SK-N-SH (cell line): ENCODE data around the gene ALDH1L1. TPM values are rescaled to one million over a fixed set of nuclear protein-coding genes. Genes with fewer than 3 reads are reported as not detected.

Experiments used
- CTCF ChIA-PET: fragments of 300-600, 350-600 bp; formaldehyde crosslinking; extraction: SDS; loops from one replicate; lab custom pipeline; 2021; lab: Yijun Ruan, JAX
- POLR2A ChIA-PET: fragments of 350-600 bp; sonication (Branson Sonifier 250); formaldehyde crosslinking; extraction: SDS; loops from one replicate; lab custom pipeline; 2020; ENCODE audit warnings: antibody characterized with exemption, inconsistent platforms; lab: Yijun Ruan, JAX
- DNase-seq: peaks from one replicate; pipeline ENCODE4 v3.0.0; 2012
- H2AFZ ChIP-seq: fragments of 200-600 bp; sonication (generic); 2 replicates; pipeline ENCODE4 v1.8.1; 2016; ENCODE audit warnings: antibody characterized with exemption, mild to moderate bottlenecking, low read depth
- H3F3A ChIP-seq: fragments of 200-600 bp; sonication (generic); replicated peaks from 2 replicates; pipeline ENCODE3; 2016; ENCODE audit warnings: antibody characterized with exemption, mild to moderate bottlenecking; ENCODE audit not compliant: insufficient read depth
- H3K27ac ChIP-seq, 2 experiments: fragments of 200-500 bp in 1 of 2; fragments of 200-600 bp in 1 of 2; sonication (Bioruptor generic) in 1 of 2; sonication (generic), shearing (Covaris generic) in 1 of 2; 2 replicates each; pipeline versions ENCODE4 v1.5.1 to v1.6.1; 2014 to 2016; ENCODE audit warnings: low read depth in 2 of 2, inconsistent platforms in 1 of 2, low read length in 1 of 2, mild to moderate bottlenecking in 1 of 2, mixed read lengths in 1 of 2
- H3K27me3 ChIP-seq: fragments of 200-600 bp; sonication (generic), shearing (Covaris generic); 2 replicates; pipeline ENCODE4 v1.6.1; 2016; ENCODE audit warnings: mixed run types; ENCODE audit not compliant: insufficient read depth
- H3K36me3 ChIP-seq, 2 experiments: fragments of 200-500 bp in 1 of 2; fragments of 200-600 bp in 1 of 2; sonication (Bioruptor generic) in 1 of 2; sonication (generic) in 1 of 2; replicated peaks in 1 of 2; 2 replicates each; pipeline versions ENCODE3 to v1.5.1; 2014 to 2016; ENCODE audit warnings: low read length in 1 of 2, mild to moderate bottlenecking in 1 of 2; ENCODE audit not compliant: insufficient read depth in 2 of 2, control insufficient read depth in 1 of 2
- H3K4me1 ChIP-seq, 2 experiments: fragments of 200-500 bp in 1 of 2; fragments of 200-600 bp in 1 of 2; sonication (Bioruptor generic) in 1 of 2; sonication (generic), shearing (Covaris generic) in 1 of 2; 2 replicates each; pipeline versions ENCODE4 v1.5.1 to v1.6.1; 2014 to 2016; ENCODE audit warnings: low read depth in 1 of 2, low read length in 1 of 2, mixed run types in 1 of 2; ENCODE audit not compliant: insufficient read depth in 2 of 2, control insufficient read depth in 1 of 2
- H3K4me2 ChIP-seq: fragments of 200-600 bp; sonication (generic), shearing (Covaris generic); 2 replicates; pipeline ENCODE4 v1.6.1; 2017; ENCODE audit warnings: mixed run types
- H3K4me3 ChIP-seq, 2 experiments: fragments of 200-500 bp in 1 of 2; fragments of 200-600 bp in 1 of 2; sonication (Bioruptor generic) in 1 of 2; sonication (generic), shearing (Covaris generic) in 1 of 2; 2 replicates each; pipeline versions ENCODE4 v1.5.1 to v1.8.1; 2014 to 2016; ENCODE audit warnings: low read depth in 2 of 2, inconsistent platforms in 1 of 2, low read length in 1 of 2, mild to moderate bottlenecking in 1 of 2, mixed read lengths in 1 of 2, moderate library complexity in 1 of 2
- H3K79me2 ChIP-seq: fragments of 200-600 bp; sonication (generic); 2 replicates; pipeline ENCODE4 v1.8.1; 2017; ENCODE audit warnings: mild to moderate bottlenecking; ENCODE audit not compliant: insufficient read depth
- H3K9ac ChIP-seq: fragments of 200-600 bp; sonication (generic); 2 replicates; pipeline ENCODE4 v1.6.1; 2017; ENCODE audit warnings: mixed run types
- H3K9me2 ChIP-seq: fragments of 200-600 bp; sonication (generic); 2 replicates; pipeline ENCODE4 v1.6.1; 2017; ENCODE audit warnings: mixed run types
- H3K9me3 ChIP-seq: fragments of 200-600 bp; sonication (generic); 2 replicates; pipeline ENCODE4 v1.6.1; 2017; ENCODE audit warnings: mixed run types, mild to moderate bottlenecking, moderate library complexity
- H4K20me1 ChIP-seq: fragments of 200-600 bp; sonication (generic); 2 replicates; pipeline ENCODE4 v1.6.1; 2017; ENCODE audit warnings: mild to moderate bottlenecking, mixed run types; ENCODE audit not compliant: insufficient read depth
- FOSL2 ChIP-seq: IDR thresholded peaks from 2 replicates; pipeline ENCODE4 v1.4.0; 2012; ENCODE audit warnings: low read depth, mild to moderate bottlenecking, moderate library complexity, borderline replicate concordance
- FOXM1 ChIP-seq: IDR thresholded peaks from 2 replicates; pipeline ENCODE4 v1.4.0; 2012; ENCODE audit warnings: low read depth, mild to moderate bottlenecking
- MEF2A ChIP-seq: IDR thresholded peaks from 2 replicates; pipeline ENCODE4 v1.4.0; 2012; ENCODE audit warnings: low read depth, borderline replicate concordance
- RAD21 ChIP-seq: IDR thresholded peaks from 2 replicates; pipeline ENCODE4 v1.6.1; 2012; ENCODE audit warnings: mild to moderate bottlenecking, low read length
- RCOR1 ChIP-seq: fragments of 150-350 bp; IDR thresholded peaks from 2 replicates; pipeline ENCODE4 v1.6.1; 2017; ENCODE audit warnings: antibody characterized with exemption, low read length
- RXRA ChIP-seq: IDR thresholded peaks from 2 replicates; pipeline ENCODE4 v1.4.0; 2012; ENCODE audit warnings: low read depth, mild to moderate bottlenecking, borderline replicate concordance
- SIN3A ChIP-seq: IDR thresholded peaks from 2 replicates; pipeline ENCODE4 v1.6.1; 2012; ENCODE audit warnings: low read depth, mild to moderate bottlenecking, low read length, moderate library complexity, borderline replicate concordance
- SMC3 ChIP-seq: IDR thresholded peaks from 2 replicates; pipeline ENCODE4 v1.6.1; 2012; ENCODE audit warnings: low read depth, low read length, improper control_type of control experiment
- WGBS: methylation state at CpG from one replicate; pipeline ENCODE4 v1.1.6; 2017; ENCODE audit warnings: low lambda C conversion rate; 5-methylcytosine and 5-hydroxymethylcytosine counted together
- polyA plus RNA-seq, 3 experiments: library from polyadenylated mRNA; depleted of rRNA; stranded (reverse); fragments of >200 nt; gene quantifications; 2 replicates each; pipeline ENCODE4 v1.2.3, GENCODE V29; 2012
- TF ChIP-seq, protein P1 (sequence below): IDR thresholded peaks from 2 replicates; pipeline ENCODE4; 2012
- TF ChIP-seq, protein P2 (sequence below): fragments of 150-350 bp; IDR thresholded peaks from 2 replicates; pipeline ENCODE4 v1.6.1; 2016; ENCODE audit warnings: mild to moderate bottlenecking, low read depth, low read length

The ALDH1L1 gene
- polyA plus RNA-seq, 1 of the 3 experiments (the other 2 are of a cell fraction), result not detected

DNA sequence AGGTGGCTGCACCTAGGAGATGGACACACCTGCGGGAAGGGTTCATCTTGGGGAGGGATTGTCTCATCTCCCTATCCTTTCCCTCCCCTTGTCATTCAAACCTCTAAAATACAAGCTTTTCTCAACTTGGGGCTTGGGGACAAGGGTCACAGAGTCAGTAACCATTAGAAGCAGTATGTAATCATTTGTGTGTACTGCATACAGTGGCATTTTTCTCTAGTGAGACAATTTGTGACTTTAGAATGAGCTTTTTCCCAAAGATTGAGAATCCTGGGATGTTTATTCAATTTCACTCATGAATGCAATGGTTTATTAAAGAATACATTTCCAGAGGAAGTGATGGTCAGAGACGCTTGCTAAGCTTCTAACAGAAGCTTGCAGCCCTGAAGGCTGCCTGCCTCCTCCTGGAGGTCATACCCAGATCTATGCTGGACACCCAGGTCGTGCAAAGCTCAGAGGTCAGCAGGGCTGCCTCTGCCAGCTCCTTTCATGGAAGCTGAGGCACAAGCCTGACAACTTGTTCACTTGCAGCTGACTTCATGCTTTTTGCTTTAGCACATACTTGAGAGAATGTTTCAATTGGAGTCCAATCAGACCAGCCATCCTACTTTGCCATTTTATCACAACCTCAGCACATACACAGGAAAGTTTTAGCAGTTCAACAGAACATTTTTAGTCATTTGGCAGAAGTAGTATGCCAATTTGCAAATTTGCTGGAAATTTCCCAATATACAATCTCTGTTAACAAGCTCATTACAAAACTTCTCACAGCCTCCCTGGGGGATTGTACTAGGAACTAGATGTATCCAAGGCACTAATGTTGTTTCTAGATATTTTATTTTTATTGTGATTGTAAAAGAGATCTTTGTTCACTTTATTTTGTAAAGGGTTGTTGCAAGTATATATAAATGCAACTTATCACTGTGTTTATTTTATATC lies 25.6 kb upstream of the ALDH1L1 start (continued):
- TF ChIP-seq FOXM1 (no peak), MEF2A (no peak), RXRA (no peak)
- TF ChIP-seq, protein P1, sequence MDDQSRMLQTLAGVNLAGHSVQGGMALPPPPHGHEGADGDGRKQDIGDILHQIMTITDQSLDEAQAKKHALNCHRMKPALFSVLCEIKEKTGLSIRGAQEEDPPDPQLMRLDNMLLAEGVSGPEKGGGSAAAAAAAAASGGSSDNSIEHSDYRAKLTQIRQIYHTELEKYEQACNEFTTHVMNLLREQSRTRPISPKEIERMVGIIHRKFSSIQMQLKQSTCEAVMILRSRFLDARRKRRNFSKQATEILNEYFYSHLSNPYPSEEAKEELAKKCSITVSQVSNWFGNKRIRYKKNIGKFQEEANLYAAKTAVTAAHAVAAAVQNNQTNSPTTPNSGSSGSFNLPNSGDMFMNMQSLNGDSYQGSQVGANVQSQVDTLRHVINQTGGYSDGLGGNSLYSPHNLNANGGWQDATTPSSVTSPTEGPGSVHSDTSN, result no peak
- TF ChIP-seq, protein P2, sequence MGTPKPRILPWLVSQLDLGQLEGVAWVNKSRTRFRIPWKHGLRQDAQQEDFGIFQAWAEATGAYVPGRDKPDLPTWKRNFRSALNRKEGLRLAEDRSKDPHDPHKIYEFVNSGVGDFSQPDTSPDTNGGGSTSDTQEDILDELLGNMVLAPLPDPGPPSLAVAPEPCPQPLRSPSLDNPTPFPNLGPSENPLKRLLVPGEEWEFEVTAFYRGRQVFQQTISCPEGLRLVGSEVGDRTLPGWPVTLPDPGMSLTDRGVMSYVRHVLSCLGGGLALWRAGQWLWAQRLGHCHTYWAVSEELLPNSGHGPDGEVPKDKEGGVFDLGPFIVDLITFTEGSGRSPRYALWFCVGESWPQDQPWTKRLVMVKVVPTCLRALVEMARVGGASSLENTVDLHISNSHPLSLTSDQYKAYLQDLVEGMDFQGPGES, result no peak

DNA sequence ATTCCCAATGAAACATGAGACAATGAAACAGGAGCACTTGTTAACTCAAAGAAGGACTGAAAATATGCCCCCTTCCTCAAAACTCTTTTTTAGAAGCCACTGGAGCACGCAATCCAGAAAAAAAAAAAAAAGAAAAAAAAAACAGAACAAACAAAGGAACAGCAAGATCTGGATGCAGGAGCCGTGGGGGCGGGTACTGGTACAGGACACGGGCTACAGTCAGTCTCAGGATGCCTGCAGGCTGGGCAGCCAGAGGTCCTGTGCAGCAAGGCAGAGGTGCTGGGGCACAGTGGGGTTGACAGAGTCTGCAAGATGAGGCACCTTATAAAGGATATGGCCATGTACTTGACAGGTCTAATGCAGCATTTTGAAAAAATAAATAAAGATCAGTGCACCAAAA lies 22.3 kb upstream of the ALDH1L1 start:
- H3K79me2 ChIP-seq, result no peaks in the 10 kb centered on the region
- no peaks in the 10 kb centered on the region for H3K9me2 ChIP-seq
- WGBS, result 30% methylated on average over 4 of the region's 4 CpGs
- H3K4me2 ChIP-seq, result no peak overlapping the region
- no peak for DNase-seq
- POLR2A ChIA-PET, result no interaction called here
- no peaks in the 10 kb centered on the region for H3K36me3 ChIP-seq
- H3K27ac ChIP-seq, result no peak overlapping the region; a peak in 1 of 4 replicates
- no peak overlapping the region for H3K4me3 ChIP-seq
- peaks cover 11 to 18% of the 10 kb centered on the region in 2 experiments; a peak in 2 of 4 replicates for H3K4me1 ChIP-seq
- H3K27me3 ChIP-seq, result no peaks in the 10 kb centered on the region
- H3K9me3 ChIP-seq, result no peaks in the 10 kb centered on the region
- H3K9ac ChIP-seq, result no peak overlapping the region
- TF ChIP-seq FOSL2 (no peak), RAD21 (no peak), SIN3A (no peak), SMC3 (no peak), RCOR1 (no peak)
- TF ChIP-seq, protein P1, result no peak
- H4K20me1 ChIP-seq, result no peaks in the 10 kb centered on the region
- H3F3A ChIP-seq, result peaks cover 2% of the 10 kb centered on the region
- 0 out of 2 replicates have a peak overlapping the region, but pooled peaks have one; percentile 35 for H2AFZ ChIP-seq
- CTCF ChIA-PET, result interaction anchor here (0.8 to 8.6 kb wide), 3 partner anchors 10 to 70 kb away, joined by 3 to 122 read pairs (median 4); no protein-coding TSS in a partner anchor
